ENCODE data around the gene STK32B.

- no peak for TF ChIP-seq JUNB (IDR thresholded peaks at IDR 0.05; ENCODE audit: unreplicated experiment)
- TF ChIP-seq CTCF (conservative IDR thresholded peaks at IDR 0.05; ENCODE audit: low read depth in 2 of 2): no peak
- TF ChIP-seq CREB1 (CRISPR knock-in tag; IDR thresholded peaks at IDR 0.05; ENCODE audit: low read depth): no peak
These were observed 111.7 kb downstream of the STK32B start for GRCh38 chr4:5162909-5163508.
